DMS53 (cell line): ENCODE results near the gene BEST4.
"Not testable (repeated sequence)": the region's sequence is repeated elsewhere in the genome, so short reads cannot be mapped to it uniquely, and the experiment has no call there.

ENCODE experiments used
- DNase-seq: peaks from one replicate; lab custom pipeline; 2025; lab: John Stamatoyannopoulos, UW

Gene BEST4

GRCh38 chr1:44802306-44803061, 14.5 kb upstream of the BEST4 start:
- DNase-seq: no peak

- no peak for DNase-seq
Measured at GRCh38 chr1:44801491-44802305, 13.7 kb upstream of the BEST4 start.

- peak; percentile 99 for DNase-seq
Measured at GRCh38 chr1:44799770-44800584, 12.0 kb upstream of the BEST4 start, which contains the start of gene PLK3. Gene PLK3 (plus strand): TSS chr1:44800377. CDS start chr1:44800464, 87 bp downstream.

GRCh38 chr1:44798481-44799365, 10.8 kb upstream of the BEST4 start:
- DNase-seq: no peak

GRCh38 chr1:44797886-44798285, 9.9 kb upstream of the BEST4 start:
- DNase-seq: not testable (repeated sequence)

- DNase-seq: no peak
Measured at GRCh38 chr1:44792736-44793502, 4.9 kb upstream of the BEST4 start.

- DNase-seq: no peak
Measured at GRCh38 chr1:44790968-44791801, 3.2 kb upstream of the BEST4 start.

GRCh38 chr1:44787506-44787905, 464 bp downstream of the BEST4 start:
- no peak for DNase-seq

- DNase-seq: no peak
Measured at GRCh38 chr1:44786841-44787426, 1.0 kb downstream of the BEST4 start.

- peak; percentile 93 for DNase-seq
Measured at GRCh38 chr1:44786138-44786840, 1.7 kb downstream of the BEST4 start.

GRCh38 chr1:44785501-44786137, 2.4 kb downstream of the BEST4 start:
- DNase-seq: no peak

- DNase-seq: no peak
Measured at GRCh38 chr1:44785029-44785380, 3.0 kb downstream of the BEST4 start.

- peak; percentile 75 for DNase-seq
Measured at GRCh38 chr1:44784094-44785028, 3.6 kb downstream of the BEST4 start.

- no peak for DNase-seq
Measured at GRCh38 chr1:44783697-44784093, 4.3 kb downstream of the BEST4 start.

GRCh38 chr1:44780583-44781121, 7.3 kb downstream of the BEST4 start:
- peak; percentile 44 for DNase-seq

GRCh38 chr1:44778705-44779576, 9.0 kb downstream of the BEST4 start:
- no peak for DNase-seq
